Measurements from ENCODE around the gene MAP9. TPM values are rescaled to one million over a fixed set of nuclear protein-coding genes. Genes with fewer than 3 reads are reported as not detected.
"Not testable (repeated sequence)": the region's sequence is repeated elsewhere in the genome, so short reads cannot be mapped to it uniquely, and the experiment has no call there.

The MAP9 gene
- polyA plus RNA-seq (2013, experiment 1 of 4): 11.7 TPM
- 16.3 TPM for polyA plus RNA-seq (2013, experiment 2 of 4)
- 12.4 TPM for polyA plus RNA-seq (2013, experiment 3 of 4)
- 13.8 TPM for polyA plus RNA-seq (2013, experiment 4 of 4)

GRCh38 chr4:155376387-155377268, at the start of gene MAP9:
Gene MAP9 (minus strand): TSS chr4:155376965. CDS start chr4:155375850, 1,115 bp downstream.
- 6 to 7% methylated on average over 66 of the region's 66 CpGs for WGBS, 2 experiments
- Histone ChIP-seq H3K4me1 (ENCODE audit: control insufficient read depth, insufficient read depth, low read length) (no peaks in the 10 kb centered on the region), H3K36me3 (ENCODE audit: control insufficient read depth, insufficient read depth, low read length) (no peaks in the 10 kb centered on the region), H3K27me3 (ENCODE audit: control insufficient read depth, insufficient read depth, low read length, poor library complexity, severe bottlenecking) (peaks cover 3% of the 10 kb centered on the region), H3K4me3 (ENCODE audit: insufficient read depth, low read depth, low read length) (peak within 1 kb of the TSS; percentile 81), H3K9me3 (ENCODE audit: control insufficient read depth, low read length) (no peaks in the 10 kb centered on the region), H3K27ac (ENCODE audit: insufficient read depth, low read depth, low read length, poor library complexity, severe bottlenecking) (no peak within 1 kb of the TSS)

DNA sequence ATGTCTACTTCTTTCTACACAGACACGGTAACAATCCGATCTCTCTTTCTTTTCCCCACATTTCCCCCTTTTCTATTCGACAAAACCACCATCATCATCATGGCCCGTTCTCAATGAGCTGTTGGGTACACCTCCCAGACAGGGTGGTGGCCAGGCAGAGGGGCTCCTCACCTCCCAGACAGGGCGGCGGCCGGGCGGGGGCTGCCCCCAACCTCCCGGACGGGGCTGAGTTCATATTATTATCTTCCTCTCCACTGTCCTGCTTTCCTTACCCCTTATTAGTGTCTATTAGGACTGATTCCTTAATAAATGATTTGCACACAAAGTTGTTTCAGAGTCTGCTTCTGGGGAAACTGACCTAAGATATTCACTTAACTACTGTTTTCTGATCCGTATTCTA, 48.0 kb upstream of the MAP9 start:
- WGBS, 2 experiments: 91 to 96% methylated on average over 8 to 11 of the region's 11 CpGs
- H3K27ac ChIP-seq (ENCODE audit: insufficient read depth, low read depth, low read length, poor library complexity, severe bottlenecking); H3K4me1 ChIP-seq (ENCODE audit: control insufficient read depth, insufficient read depth, low read length); H3K4me3 ChIP-seq (ENCODE audit: insufficient read depth, low read depth, low read length); H3K36me3 ChIP-seq (ENCODE audit: control insufficient read depth, insufficient read depth, low read length); H3K9me3 ChIP-seq (ENCODE audit: control insufficient read depth, low read length): not testable (repeated sequence)
- peaks cover 37% of the 10 kb centered on the region for H3K27me3 ChIP-seq (ENCODE audit: control insufficient read depth, insufficient read depth, low read length, poor library complexity, severe bottlenecking)

DNA sequence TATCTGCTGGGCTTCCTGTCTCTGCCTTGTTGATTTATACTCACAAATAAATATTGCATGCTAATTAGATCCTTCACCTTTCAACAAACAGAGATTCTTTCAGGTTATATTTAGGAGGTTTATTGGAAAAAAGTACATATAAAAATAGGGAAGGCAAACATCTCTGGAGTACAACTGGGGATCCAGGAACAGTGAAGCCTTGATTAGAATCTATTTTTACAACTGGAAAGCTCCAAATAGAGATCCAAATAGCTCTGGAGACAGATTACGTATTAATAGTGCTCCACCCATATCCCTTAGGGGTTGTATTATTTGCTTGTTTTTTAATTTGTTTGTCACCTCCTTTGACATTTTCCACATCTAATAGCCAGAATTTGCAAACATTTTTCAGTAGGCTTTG, 46.9 kb upstream of the MAP9 start:
- Histone ChIP-seq H3K27me3 (ENCODE audit: control insufficient read depth, insufficient read depth, low read length, poor library complexity, severe bottlenecking) (peaks cover 28% of the 10 kb centered on the region), H3K4me3 (ENCODE audit: insufficient read depth, low read depth, low read length) (no peak overlapping the region), H3K27ac (ENCODE audit: insufficient read depth, low read depth, low read length, poor library complexity, severe bottlenecking) (no peak overlapping the region), H3K4me1 (ENCODE audit: control insufficient read depth, insufficient read depth, low read length) (no peaks in the 10 kb centered on the region), H3K36me3 (ENCODE audit: control insufficient read depth, insufficient read depth, low read length) (no peaks in the 10 kb centered on the region), H3K9me3 (ENCODE audit: control insufficient read depth, low read length) (no peaks in the 10 kb centered on the region)
- 91% methylated on average over 1 of the region's 1 CpG; no CpG with 5 or more reads in 1 of the 2 experiments for WGBS, 2 experiments

DNA sequence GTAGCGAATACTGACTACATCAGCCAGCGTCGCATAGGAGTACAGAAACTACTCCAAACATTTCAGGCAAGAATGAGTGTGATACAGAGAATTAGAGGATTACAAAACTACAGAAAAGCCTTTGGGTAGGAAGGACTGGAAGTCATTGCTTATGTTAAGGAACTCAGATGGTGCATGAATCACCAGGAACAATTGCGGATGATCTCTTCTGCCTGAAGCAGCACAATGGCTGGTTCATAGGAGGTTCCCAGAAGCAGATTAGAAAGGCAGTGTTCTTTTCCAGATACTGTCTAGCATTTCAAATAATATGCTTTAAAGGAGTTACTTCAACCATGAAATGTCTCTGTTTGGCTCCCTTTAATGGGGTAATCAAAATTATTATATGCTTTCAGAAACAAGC, 42.5 kb upstream of the MAP9 start:
- Histone ChIP-seq H3K36me3 (ENCODE audit: control insufficient read depth, insufficient read depth, low read length) (no peaks in the 10 kb centered on the region), H3K4me1 (ENCODE audit: control insufficient read depth, insufficient read depth, low read length) (no peaks in the 10 kb centered on the region), H3K27me3 (ENCODE audit: control insufficient read depth, insufficient read depth, low read length, poor library complexity, severe bottlenecking) (peaks cover 12% of the 10 kb centered on the region), H3K4me3 (ENCODE audit: insufficient read depth, low read depth, low read length) (no peak overlapping the region), H3K9me3 (ENCODE audit: control insufficient read depth, low read length) (no peaks in the 10 kb centered on the region), H3K27ac (ENCODE audit: insufficient read depth, low read depth, low read length, poor library complexity, severe bottlenecking) (no peak overlapping the region)
- 93 to 94% methylated on average over 4 of the region's 4 CpGs for WGBS, 2 experiments

DNA sequence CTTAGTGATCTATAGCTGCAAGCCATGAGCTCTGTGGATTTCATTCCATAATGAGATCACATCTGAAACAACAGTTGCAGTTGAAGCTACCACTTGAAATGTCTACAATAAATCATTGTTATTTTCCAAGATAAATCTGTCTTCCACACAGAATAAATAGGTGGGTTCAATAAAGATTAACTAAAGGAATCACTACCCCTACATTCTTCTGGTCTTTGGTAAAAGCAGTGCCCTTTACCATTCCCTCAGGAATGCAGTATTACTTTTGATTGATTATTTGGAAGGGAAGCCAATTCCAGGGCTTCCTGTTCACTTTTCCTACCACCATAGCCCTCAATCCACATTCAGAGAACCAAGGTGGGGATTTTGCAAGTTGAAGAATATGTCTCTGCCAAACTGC, 38.9 kb upstream of the MAP9 start:
- Histone ChIP-seq H3K9me3 (ENCODE audit: control insufficient read depth, low read length) (no peaks in the 10 kb centered on the region), H3K36me3 (ENCODE audit: control insufficient read depth, insufficient read depth, low read length) (no peaks in the 10 kb centered on the region), H3K4me3 (ENCODE audit: insufficient read depth, low read depth, low read length) (no peak overlapping the region), H3K27ac (ENCODE audit: insufficient read depth, low read depth, low read length, poor library complexity, severe bottlenecking) (no peak overlapping the region), H3K4me1 (ENCODE audit: control insufficient read depth, insufficient read depth, low read length) (no peaks in the 10 kb centered on the region), H3K27me3 (ENCODE audit: control insufficient read depth, insufficient read depth, low read length, poor library complexity, severe bottlenecking) (peaks cover 5% of the 10 kb centered on the region)

GRCh38 chr4:155413451-155413850, 36.7 kb upstream of the MAP9 start:
- H3K4me1 ChIP-seq (ENCODE audit: control insufficient read depth, insufficient read depth, low read length): no peaks in the 10 kb centered on the region
- no peak overlapping the region for H3K27ac ChIP-seq (ENCODE audit: insufficient read depth, low read depth, low read length, poor library complexity, severe bottlenecking)
- 88 to 93% methylated on average over 1 of the region's 1 CpG for WGBS, 2 experiments
- no peak overlapping the region for H3K4me3 ChIP-seq (ENCODE audit: insufficient read depth, low read depth, low read length)
- no peaks in the 10 kb centered on the region for H3K9me3 ChIP-seq (ENCODE audit: control insufficient read depth, low read length)
- no peaks in the 10 kb centered on the region for H3K36me3 ChIP-seq (ENCODE audit: control insufficient read depth, insufficient read depth, low read length)
- peaks cover 3% of the 10 kb centered on the region for H3K27me3 ChIP-seq (ENCODE audit: control insufficient read depth, insufficient read depth, low read length, poor library complexity, severe bottlenecking)

GRCh38 chr4:155411546-155411945, 34.8 kb upstream of the MAP9 start:
- Histone ChIP-seq H3K9me3 (ENCODE audit: control insufficient read depth, low read length) (no peaks in the 10 kb centered on the region), H3K36me3 (ENCODE audit: control insufficient read depth, insufficient read depth, low read length) (no peaks in the 10 kb centered on the region), H3K27me3 (ENCODE audit: control insufficient read depth, insufficient read depth, low read length, poor library complexity, severe bottlenecking) (no peaks in the 10 kb centered on the region), H3K4me1 (ENCODE audit: control insufficient read depth, insufficient read depth, low read length) (no peaks in the 10 kb centered on the region), H3K27ac (ENCODE audit: insufficient read depth, low read depth, low read length, poor library complexity, severe bottlenecking) (no peak overlapping the region), H3K4me3 (ENCODE audit: insufficient read depth, low read depth, low read length) (no peak overlapping the region)
- WGBS, 2 experiments: 83 to 90% methylated on average over 2 of the region's 2 CpGs

GRCh38 chr4:155408796-155409195, 32.0 kb upstream of the MAP9 start:
- H3K27me3 ChIP-seq (ENCODE audit: control insufficient read depth, insufficient read depth, low read length, poor library complexity, severe bottlenecking): no peaks in the 10 kb centered on the region
- no peaks in the 10 kb centered on the region for H3K9me3 ChIP-seq (ENCODE audit: control insufficient read depth, low read length)
- H3K4me3 ChIP-seq (ENCODE audit: insufficient read depth, low read depth, low read length): no peak overlapping the region
- no peaks in the 10 kb centered on the region for H3K4me1 ChIP-seq (ENCODE audit: control insufficient read depth, insufficient read depth, low read length)
- H3K27ac ChIP-seq (ENCODE audit: insufficient read depth, low read depth, low read length, poor library complexity, severe bottlenecking): no peak overlapping the region
- no CpG with 5 or more reads among the region's 1 CpG for WGBS, 2 experiments
- no peaks in the 10 kb centered on the region for H3K36me3 ChIP-seq (ENCODE audit: control insufficient read depth, insufficient read depth, low read length)

DNA sequence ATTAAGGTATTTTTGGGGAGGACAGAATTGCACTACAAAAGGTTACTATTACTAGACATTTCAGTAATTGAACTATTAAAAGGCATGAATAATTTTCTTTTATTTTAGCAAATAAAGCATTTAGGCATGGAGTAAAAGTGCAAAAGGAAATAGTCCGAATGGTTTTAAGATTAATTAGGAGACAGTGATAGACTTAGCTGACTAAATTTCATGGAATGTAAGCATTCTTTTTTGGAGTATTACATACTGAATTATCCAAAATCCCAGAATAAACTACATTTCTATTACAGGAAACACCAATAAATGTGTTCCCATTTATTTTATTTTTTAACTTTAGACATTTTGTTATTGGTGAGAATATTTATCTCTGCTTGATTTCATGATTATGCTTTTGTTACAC, 30.7 kb upstream of the MAP9 start:
- Histone ChIP-seq H3K4me1 (ENCODE audit: control insufficient read depth, insufficient read depth, low read length) (no peaks in the 10 kb centered on the region), H3K27ac (ENCODE audit: insufficient read depth, low read depth, low read length, poor library complexity, severe bottlenecking) (no peak overlapping the region), H3K36me3 (ENCODE audit: control insufficient read depth, insufficient read depth, low read length) (no peaks in the 10 kb centered on the region), H3K27me3 (ENCODE audit: control insufficient read depth, insufficient read depth, low read length, poor library complexity, severe bottlenecking) (no peaks in the 10 kb centered on the region), H3K9me3 (ENCODE audit: control insufficient read depth, low read length) (no peaks in the 10 kb centered on the region), H3K4me3 (ENCODE audit: insufficient read depth, low read depth, low read length) (no peak overlapping the region)
- 78 to 80% methylated on average over 1 of the region's 1 CpG for WGBS, 2 experiments

- no peaks in the 10 kb centered on the region for H3K36me3 ChIP-seq (ENCODE audit: control insufficient read depth, insufficient read depth, low read length)
- WGBS, 2 experiments: 89 to 90% methylated on average over 2 of the region's 2 CpGs
- H3K4me1 ChIP-seq (ENCODE audit: control insufficient read depth, insufficient read depth, low read length): no peaks in the 10 kb centered on the region
- H3K9me3 ChIP-seq (ENCODE audit: control insufficient read depth, low read length): no peaks in the 10 kb centered on the region
- H3K27me3 ChIP-seq (ENCODE audit: control insufficient read depth, insufficient read depth, low read length, poor library complexity, severe bottlenecking): no peaks in the 10 kb centered on the region
- H3K4me3 ChIP-seq (ENCODE audit: insufficient read depth, low read depth, low read length): no peak overlapping the region
- no peak overlapping the region for H3K27ac ChIP-seq (ENCODE audit: insufficient read depth, low read depth, low read length, poor library complexity, severe bottlenecking)
Measured at GRCh38 chr4:155405059-155405458, 28.3 kb upstream of the MAP9 start.
